CD1c-positive myeloid dendritic cell (primary cell): Measurements from ENCODE around the gene NEK8.
"Not testable (repeated sequence)": the region's sequence is repeated elsewhere in the genome, so short reads cannot be mapped to it uniquely, and the experiment has no call there.

Experiments used
- DNase-seq: peaks from one replicate; pipeline ENCODE4 v3.0.0-alpha.2; 2016; ENCODE audit errors: extremely low spot score

NEK8 gene

DNA sequence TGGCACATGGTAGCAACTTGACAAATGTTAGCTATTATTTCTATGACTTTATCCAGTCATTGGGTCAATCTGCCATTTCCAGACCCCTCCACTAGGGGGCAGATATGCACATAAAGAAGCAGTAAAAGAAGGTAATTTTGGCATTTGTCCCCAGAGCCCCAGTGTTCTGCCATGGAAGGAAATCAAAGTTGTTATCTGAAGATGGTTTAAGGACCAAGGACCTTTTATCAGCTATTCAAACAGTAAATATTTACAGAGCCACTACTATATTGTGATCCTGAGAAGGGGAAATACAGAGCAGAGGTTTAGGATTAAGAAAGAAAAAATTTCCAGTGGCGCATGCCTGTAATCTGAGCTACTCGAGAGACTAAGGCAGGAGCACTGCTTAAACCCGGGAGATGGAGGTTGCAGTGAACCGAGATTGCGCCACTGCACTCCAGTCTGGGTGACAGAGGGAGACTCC, 35.2 kb downstream of the NEK8 start:
- peak; percentile 82 for DNase-seq

DNA sequence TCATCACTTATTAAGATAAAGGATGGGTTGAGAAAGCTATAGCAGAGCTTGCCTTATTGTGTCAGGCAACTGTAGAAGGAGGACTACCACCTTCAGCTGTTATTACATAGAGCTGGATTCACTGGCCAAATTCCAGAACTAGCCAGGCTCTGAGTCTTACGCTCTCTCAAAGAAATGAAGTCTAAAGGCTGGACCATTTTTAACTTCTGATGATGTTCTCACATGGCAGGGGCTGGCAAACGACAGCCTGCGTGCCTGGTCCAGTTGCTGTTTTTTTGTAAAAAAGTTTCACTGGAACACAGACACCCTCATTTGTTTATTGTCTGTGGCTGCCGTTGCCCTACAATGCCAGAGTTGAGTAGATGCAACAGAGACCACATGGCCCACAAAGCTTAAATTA, 36.5 kb downstream of the NEK8 start:
- no peak for DNase-seq

DNA sequence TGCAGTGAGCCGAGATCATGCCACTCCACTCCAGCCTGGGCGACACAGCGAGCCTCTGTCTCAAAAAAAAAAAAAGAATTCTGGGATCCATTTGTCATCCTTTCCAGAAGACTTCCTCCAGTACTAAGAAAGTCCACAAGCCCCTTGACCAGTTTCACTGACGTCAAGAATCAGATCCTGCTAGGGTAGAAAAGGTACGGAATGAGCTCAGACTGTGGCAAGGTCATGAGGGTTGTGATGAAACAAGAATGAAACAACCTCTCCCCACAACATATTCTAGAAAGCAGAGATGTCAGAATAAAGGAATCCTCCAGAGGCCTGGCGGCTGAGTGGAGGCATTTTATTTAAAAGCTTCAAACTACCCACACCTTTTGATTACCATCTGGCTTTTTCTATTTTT, 45.1 kb downstream of the NEK8 start:
- DNase-seq = no peak

GRCh38 chr17:28774206-28774605, 45.6 kb downstream of the NEK8 start:
- no peak for DNase-seq

DNA sequence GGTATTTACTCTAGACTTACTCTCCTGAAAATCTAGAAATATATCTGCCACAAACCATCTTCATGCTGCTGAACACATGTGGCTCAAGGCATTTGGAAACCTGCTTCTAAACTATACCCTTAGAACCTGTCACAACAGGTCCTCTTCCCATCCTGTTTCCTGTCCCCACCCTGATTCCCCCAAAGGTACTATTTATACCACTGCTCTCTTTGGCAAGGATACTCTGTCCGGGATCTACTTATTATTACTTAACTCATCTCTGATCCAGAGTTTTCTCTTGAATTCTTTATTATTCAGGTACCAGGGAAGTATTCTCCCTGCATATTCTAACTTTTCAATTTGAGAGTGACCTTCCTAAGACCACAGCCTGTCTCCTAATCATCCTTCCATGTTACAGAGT, 48.6 kb downstream of the NEK8 start:
- DNase-seq = no peak

DNA sequence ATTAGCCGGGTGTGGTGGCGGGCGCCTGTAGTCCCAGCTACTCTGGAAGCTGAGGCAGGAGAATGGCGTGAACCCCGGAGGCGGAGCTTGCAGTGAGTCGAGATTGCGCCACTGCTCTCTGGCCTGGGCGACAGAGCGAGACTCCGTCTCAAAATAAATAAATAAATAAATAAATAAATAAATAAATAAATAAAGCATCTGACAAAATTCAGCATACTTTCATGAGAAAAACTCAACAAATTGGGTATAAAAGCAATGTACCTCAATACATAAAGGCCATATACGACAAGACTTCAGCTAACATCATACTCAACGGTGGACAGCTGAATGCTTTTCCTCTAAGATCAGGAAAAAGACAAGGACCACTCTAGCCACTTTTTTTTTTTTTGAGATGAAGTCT, 51.0 kb downstream of the NEK8 start:
- not testable (repeated sequence) for DNase-seq

DNA sequence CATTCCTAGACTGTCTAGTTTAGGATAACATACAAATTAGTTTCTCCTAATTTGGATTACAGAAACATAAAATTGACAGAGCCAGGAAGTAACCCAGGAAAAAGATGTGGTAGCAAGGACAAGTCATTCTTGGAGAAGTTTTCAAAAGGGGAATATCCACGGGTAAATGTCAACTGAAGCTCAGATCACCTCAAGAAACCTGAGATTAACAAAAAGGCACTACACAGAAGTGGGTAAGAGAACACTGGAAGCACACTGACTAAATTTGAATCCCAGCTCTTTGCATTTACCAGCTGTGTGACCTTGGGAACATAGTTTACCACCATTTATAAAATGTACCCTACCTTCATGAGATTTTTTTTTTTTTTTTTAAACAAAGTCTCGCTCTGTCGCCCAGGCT, 54.6 kb downstream of the NEK8 start:
- DNase-seq = no peak

DNA sequence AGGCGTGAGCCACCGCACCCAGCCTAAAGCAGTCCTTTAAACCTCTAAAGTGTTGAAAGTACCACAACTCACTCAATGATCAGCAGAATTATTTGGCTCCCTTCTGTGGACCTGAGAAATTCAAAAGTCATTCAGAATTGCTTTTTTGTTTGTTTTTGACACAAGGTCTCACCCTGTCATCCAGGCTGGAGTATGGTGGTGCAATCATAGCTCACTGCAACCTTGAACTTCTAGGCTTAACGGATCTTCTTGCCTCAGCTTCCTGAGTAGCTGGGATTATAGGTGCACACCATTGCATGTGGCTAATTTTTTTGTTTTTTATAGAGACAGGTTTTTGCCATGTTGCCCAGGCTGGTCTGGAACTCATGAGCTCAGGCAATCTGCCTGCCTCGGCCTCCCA, 59.5 kb downstream of the NEK8 start:
- DNase-seq = no peak
